Transverse colon (tissue), 3 donors: ENCODE results near the gene CDH12.

Source experiments
- EP300 ChIP-seq: sonication (generic); formaldehyde crosslinking; IDR thresholded peaks from one replicate; pipeline ENCODE4 v1.6.1; 2017; ENCODE audit warnings: antibody characterized with exemption, low read depth
- POLR2A ChIP-seq: fragments of 450-650 bp; IDR thresholded peaks from one replicate; pipeline ENCODE4 v1.6.1; 2016; ENCODE audit warnings: antibody characterized with exemption, mild to moderate bottlenecking, moderate library complexity
- TF ChIP-seq, protein P1 (sequence below), 5 experiments: fragments of 200-600 bp in 3 of 5; fragments of 450-650 bp in 2 of 5; sonication (generic) in 3 of 5; IDR thresholded peaks; 1 replicate in 2 of 5; 2 replicates in 3 of 5; pipeline ENCODE4 v1.5.1; 2016 to 2017; ENCODE audit warnings: antibody characterized with exemption in 5 of 5, inconsistent platforms in 3 of 5, mild to moderate bottlenecking in 2 of 5, moderate library complexity in 1 of 5

DNA sequence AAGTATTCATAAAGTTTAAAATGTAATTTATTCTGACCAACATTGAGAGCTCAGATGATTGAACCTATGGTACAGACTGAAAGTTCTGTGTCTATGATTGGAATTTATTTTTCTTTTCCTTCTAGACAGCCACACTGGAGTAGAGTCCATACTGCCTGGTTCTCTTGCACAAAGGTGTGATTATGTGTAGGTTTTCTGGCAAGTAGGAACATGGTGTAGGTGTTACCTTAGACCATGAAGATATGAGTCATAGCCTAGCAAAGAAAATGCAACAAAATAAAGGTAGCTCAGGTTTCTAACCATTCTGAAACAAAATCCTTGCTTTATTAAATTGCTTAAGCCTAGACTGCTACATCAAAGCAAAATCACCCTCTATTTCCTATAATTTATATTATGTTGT, 143.4 kb downstream of the CDH12 start:
- TF ChIP-seq, protein P1, sequence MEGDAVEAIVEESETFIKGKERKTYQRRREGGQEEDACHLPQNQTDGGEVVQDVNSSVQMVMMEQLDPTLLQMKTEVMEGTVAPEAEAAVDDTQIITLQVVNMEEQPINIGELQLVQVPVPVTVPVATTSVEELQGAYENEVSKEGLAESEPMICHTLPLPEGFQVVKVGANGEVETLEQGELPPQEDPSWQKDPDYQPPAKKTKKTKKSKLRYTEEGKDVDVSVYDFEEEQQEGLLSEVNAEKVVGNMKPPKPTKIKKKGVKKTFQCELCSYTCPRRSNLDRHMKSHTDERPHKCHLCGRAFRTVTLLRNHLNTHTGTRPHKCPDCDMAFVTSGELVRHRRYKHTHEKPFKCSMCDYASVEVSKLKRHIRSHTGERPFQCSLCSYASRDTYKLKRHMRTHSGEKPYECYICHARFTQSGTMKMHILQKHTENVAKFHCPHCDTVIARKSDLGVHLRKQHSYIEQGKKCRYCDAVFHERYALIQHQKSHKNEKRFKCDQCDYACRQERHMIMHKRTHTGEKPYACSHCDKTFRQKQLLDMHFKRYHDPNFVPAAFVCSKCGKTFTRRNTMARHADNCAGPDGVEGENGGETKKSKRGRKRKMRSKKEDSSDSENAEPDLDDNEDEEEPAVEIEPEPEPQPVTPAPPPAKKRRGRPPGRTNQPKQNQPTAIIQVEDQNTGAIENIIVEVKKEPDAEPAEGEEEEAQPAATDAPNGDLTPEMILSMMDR (IDR thresholded peaks at IDR 0.05), result no peak
- TF ChIP-seq EP300 (no peak), POLR2A (no peak)
